Transverse colon (tissue), 4 donors: ENCODE data around the gene OAS1. TPM values are rescaled to one million over a fixed set of nuclear protein-coding genes. Genes with fewer than 3 reads are reported as not detected.

ENCODE experiments used
- DNase-seq: peaks from one replicate; pipeline ENCODE4 v3.0.0-alpha.2; 2019
- H3K27ac ChIP-seq, 4 donors: fragments of 200-600 bp; sonication (generic); 2 replicates each; pipeline ENCODE4 v1.5.1; 2016 to 2018; ENCODE audit warnings: inconsistent platforms in 4 of 4
- H3K27me3 ChIP-seq: fragments of 200-600 bp; sonication (generic); 2 replicates; pipeline ENCODE4 v1.5.1; 2017; ENCODE audit warnings: inconsistent platforms
- H3K36me3 ChIP-seq, 4 donors: fragments of 200-600 bp; sonication (generic); 2 replicates each; pipeline ENCODE4 v1.5.1; 2017 to 2019; ENCODE audit warnings: inconsistent platforms in 4 of 4
- H3K4me1 ChIP-seq, 4 donors: fragments of 200-600 bp; sonication (generic); 2 replicates each; pipeline ENCODE4 v1.5.1; 2017 to 2020; ENCODE audit warnings: inconsistent platforms in 4 of 4
- H3K4me3 ChIP-seq, 4 donors: fragments of 200-600 bp; sonication (generic); 1 replicate in 1 of 4; 2 replicates in 3 of 4; pipeline versions ENCODE4 v1.5.1 to v1.6.1; 2017 to 2019; ENCODE audit warnings: inconsistent platforms in 4 of 4
- H3K9me3 ChIP-seq, 2 donors: fragments of 200-600 bp; sonication (generic); 2 replicates each; pipeline ENCODE4 v1.5.1; 2017 to 2019; ENCODE audit warnings: inconsistent platforms in 2 of 2
- CTCF ChIP-seq, 5 experiments: fragments of 200-600 bp in 3 of 5; fragments of 450-650 bp in 2 of 5; sonication (generic) in 3 of 5; IDR thresholded peaks; 1 replicate in 2 of 5; 2 replicates in 3 of 5; pipeline ENCODE4 v1.5.1; 2016 to 2017; ENCODE audit warnings: antibody characterized with exemption in 5 of 5, inconsistent platforms in 3 of 5, mild to moderate bottlenecking in 2 of 5, moderate library complexity in 1 of 5
- EP300 ChIP-seq: sonication (generic); formaldehyde crosslinking; IDR thresholded peaks from one replicate; pipeline ENCODE4 v1.6.1; 2017; ENCODE audit warnings: antibody characterized with exemption, low read depth
- POLR2A ChIP-seq: fragments of 450-650 bp; IDR thresholded peaks from one replicate; pipeline ENCODE4 v1.6.1; 2016; ENCODE audit warnings: antibody characterized with exemption, mild to moderate bottlenecking, moderate library complexity
- POLR2AphosphoS5 ChIP-seq, 3 donors: sonication (generic); formaldehyde crosslinking; IDR thresholded peaks; one replicate each; pipeline ENCODE4 v1.6.1; 2016; ENCODE audit warnings: antibody characterized with exemption in 3 of 3
- WGBS, 2 donors: methylation state at CpG; one replicate each; pipeline ENCODE4 v1.1.5; 2018; ENCODE audit warnings: low coverage in 1 of 2; 5-methylcytosine and 5-hydroxymethylcytosine counted together
- in situ Hi-C, 4 donors: fragments of 200-750 bp; cut with MboI; loops; one replicate each; pipeline versions ENCODE4 v1.15.0 to v1.15.1; 2017; ENCODE audit warnings: low sequenced_read_pairs in 3 of 4, low pct_ligation_motif_present in 1 of 4, low pct_unique_long_range_greater_than_20kb in 1 of 4
- intact Hi-C: fragments of 100-400 bp; cut with DNase I; formaldehyde crosslinking; loops from one replicate; pipeline ENCODE4 v1.15.1; 2023; ENCODE audit warnings: low total_unique reads
- total RNA-seq, 4 donors: library from RNA; depleted of rRNA; stranded (reverse); fragments of >200 nt; gene quantifications; one replicate each; pipeline ENCODE4 v1.1.0, GENCODE V29; 2016

Gene OAS1
- total RNA-seq, 4 donors from 2014 or later = 30.1 to 101 (median 82.1) TPM

DNA sequence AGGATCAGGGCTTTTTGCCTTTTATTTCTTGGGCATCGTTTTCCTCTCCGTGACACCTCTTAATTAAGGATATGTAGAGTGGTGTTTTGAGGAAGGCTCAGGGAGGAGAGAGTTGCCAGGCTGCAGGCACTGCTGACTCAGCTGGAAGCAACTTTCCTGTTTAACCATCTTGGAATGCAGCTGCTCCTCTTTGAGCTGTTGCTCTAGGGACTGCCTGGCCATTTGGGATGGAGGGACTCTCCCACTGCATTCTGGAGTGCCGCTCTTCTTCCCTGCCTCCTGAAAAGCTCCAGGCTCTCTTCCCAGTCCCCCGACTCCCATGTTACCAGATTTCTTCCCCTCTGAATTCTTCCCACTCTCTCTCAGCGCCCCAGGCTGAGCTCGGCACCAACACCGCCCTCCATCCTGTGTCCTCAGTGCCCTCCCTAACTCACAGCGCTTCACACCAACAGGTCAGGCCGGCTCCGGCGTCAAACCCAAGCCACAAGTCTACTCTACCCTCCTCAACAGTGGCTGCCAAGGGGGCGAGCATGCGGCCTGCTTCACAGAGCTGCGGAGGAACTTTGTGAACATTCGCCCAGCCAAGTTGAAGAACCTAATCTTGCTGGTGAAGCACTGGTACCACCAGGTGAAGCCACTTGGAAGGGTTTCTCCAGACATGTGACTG lies 37.4 kb downstream of the OAS1 start:
- Histone ChIP-seq H3K27ac (no peak overlapping the region), H3K4me3 (no peak overlapping the region), H3K27me3 (no peaks in the 10 kb centered on the region), H3K4me1 (peaks cover 3 to 12% (median 10%) of the 10 kb centered on the region in 4 donors), H3K36me3 (peaks cover 0 to 4% (median 0%) of the 10 kb centered on the region in 4 donors), H3K9me3 (no peaks in the 10 kb centered on the region)
- WGBS, 2 donors = 96 to 100% methylated on average over 5 to 15 of the region's 15 CpGs
- in situ Hi-C loops (no loop called here), intact Hi-C loops (no loop called here)
- no peak for DNase-seq
- TF ChIP-seq EP300 = no peak
- no peak for TF ChIP-seq POLR2AphosphoS5 (IDR thresholded peaks at IDR 0.05)
- TF ChIP-seq POLR2A = no peak
- TF ChIP-seq CTCF (IDR thresholded peaks at IDR 0.05) = no peak

- Histone ChIP-seq H3K4me3 (no peak overlapping the region), H3K9me3 (no peaks in the 10 kb centered on the region), H3K27ac (no peak overlapping the region), H3K36me3 (peaks cover 0 to 8% (median 0%) of the 10 kb centered on the region in 4 donors), H3K4me1 (no peaks in the 10 kb centered on the region), H3K27me3 (no peaks in the 10 kb centered on the region)
- intact Hi-C loops = no loop called here
- DNase-seq = no peak
- WGBS, 2 donors = 93% methylated on average over 4 of the region's 4 CpGs; no CpG with 5 or more reads in 1 of the 2 donors
- no peak for TF ChIP-seq CTCF (IDR thresholded peaks at IDR 0.05)
- no peak for TF ChIP-seq POLR2AphosphoS5 (IDR thresholded peaks at IDR 0.05)
- no peak for TF ChIP-seq POLR2A
- no peak for TF ChIP-seq EP300
- in situ Hi-C loops = no loop called here
These were observed 38.8 kb downstream of the OAS1 start for GRCh38 chr12:112945515-112945914.

DNA sequence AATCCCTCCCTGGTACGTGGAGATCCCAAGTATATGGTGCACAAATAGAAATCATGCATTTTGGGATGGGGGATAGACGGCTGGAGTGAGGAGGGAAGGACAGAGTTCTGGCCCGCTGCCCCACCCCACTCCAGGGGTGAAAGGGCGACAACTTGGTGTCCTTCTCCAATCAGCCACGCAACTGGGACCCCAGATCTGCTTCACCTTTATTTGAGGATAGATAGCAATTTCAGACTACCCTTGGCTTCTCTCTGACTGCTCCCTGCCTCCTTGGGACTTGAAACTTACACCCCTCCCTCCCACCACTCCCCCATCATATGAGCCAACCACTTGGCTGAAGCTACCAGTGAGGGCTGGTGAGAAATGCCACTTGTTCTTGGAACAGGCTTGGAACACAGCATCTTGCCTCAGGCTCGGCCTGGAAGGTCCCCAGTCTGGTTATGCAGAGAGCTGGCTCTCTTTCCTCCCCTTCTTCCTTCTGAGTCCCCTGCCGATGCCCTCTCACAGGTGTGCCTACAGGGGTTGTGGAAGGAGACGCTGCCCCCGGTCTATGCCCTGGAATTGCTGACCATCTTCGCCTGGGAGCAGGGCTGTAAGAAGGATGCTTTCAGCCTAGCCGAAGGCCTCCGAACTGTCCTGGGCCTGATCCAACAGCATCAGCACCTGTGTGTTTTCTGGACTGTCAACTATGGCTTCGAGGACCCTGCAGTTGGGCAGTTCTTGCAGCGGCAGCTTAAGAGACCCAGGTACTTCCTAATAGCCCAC lies 39.7 kb downstream of the OAS1 start:
- DNase-seq = no peak
- 87% methylated on average over 14 of the region's 14 CpGs; no CpG with 5 or more reads in 1 of the 2 donors for whole genome bisulfite sequencing, 2 donors
- Histone ChIP-seq H3K27ac (no peak overlapping the region), H3K4me1 (no peaks in the 10 kb centered on the region), H3K4me3 (no peak overlapping the region), H3K9me3 (no peaks in the 10 kb centered on the region), H3K36me3 (peaks cover 0 to 14% (median 0%) of the 10 kb centered on the region in 4 donors), H3K27me3 (no peaks in the 10 kb centered on the region)
- TF ChIP-seq POLR2AphosphoS5 (IDR thresholded peaks at IDR 0.05) = no peak
- no peak for TF ChIP-seq EP300
- TF ChIP-seq POLR2A = no peak
- no peak for TF ChIP-seq CTCF (IDR thresholded peaks at IDR 0.05)
- in situ Hi-C loops (no loop called here), intact Hi-C loops (no loop called here)

DNA sequence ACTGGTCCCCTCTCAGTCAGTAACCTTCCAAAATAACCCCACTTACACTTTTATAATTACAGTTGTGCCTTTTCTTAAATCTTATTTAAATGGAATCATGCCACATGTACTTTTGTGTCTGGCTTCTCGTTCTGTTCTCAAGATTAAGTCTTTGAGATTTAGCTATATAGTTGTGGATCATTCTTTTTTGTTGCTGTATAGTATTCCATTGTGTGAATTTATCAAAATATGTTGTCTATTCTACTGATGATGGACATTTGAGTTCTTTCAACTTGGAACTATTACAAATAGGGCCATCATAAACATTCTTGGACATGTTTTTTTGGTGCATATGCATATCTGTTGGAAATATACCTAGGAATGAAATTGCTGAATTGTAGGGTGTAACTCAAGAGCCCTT lies 40.6 kb downstream of the OAS1 start:
- intact Hi-C loops (no loop called here), in situ Hi-C loops (no loop called here)
- DNase-seq = no peak
- Histone ChIP-seq H3K36me3 (peaks cover 0 to 15% (median 0%) of the 10 kb centered on the region in 4 donors), H3K4me1 (no peaks in the 10 kb centered on the region), H3K27me3 (no peaks in the 10 kb centered on the region), H3K4me3 (no peak overlapping the region), H3K27ac (no peak overlapping the region), H3K9me3 (peaks cover 0 to 3% of the 10 kb centered on the region in 2 donors)
- 43 to 60% methylated on average over 1 of the region's 1 CpG for WGBS, 2 donors
- TF ChIP-seq POLR2AphosphoS5 (IDR thresholded peaks at IDR 0.05) (no peak), POLR2A (no peak), CTCF (IDR thresholded peaks at IDR 0.05) (no peak), EP300 (no peak)
